HG03159 (cell line): ENCODE data around the gene FBN3.
"Not testable (repeated sequence)": the region's sequence is repeated elsewhere in the genome, so short reads cannot be mapped to it uniquely, and the experiment has no call there.

Experiments
- ATAC-seq: cut with Tn5 transposase; IDR thresholded peaks from one replicate; pipeline ENCODE4 v1.9.1; 2021; ENCODE audit warnings: mild to moderate bottlenecking, moderate library complexity; ENCODE audit not compliant: unreplicated experiment

Gene FBN3

GRCh38 chr19:8149261-8150094, at the start of gene FBN3:
FBN3 (minus strand) TSS chr19:8149592; CDS start chr19:8147480, 2,112 bp downstream.
- no peak for ATAC-seq

DNA sequence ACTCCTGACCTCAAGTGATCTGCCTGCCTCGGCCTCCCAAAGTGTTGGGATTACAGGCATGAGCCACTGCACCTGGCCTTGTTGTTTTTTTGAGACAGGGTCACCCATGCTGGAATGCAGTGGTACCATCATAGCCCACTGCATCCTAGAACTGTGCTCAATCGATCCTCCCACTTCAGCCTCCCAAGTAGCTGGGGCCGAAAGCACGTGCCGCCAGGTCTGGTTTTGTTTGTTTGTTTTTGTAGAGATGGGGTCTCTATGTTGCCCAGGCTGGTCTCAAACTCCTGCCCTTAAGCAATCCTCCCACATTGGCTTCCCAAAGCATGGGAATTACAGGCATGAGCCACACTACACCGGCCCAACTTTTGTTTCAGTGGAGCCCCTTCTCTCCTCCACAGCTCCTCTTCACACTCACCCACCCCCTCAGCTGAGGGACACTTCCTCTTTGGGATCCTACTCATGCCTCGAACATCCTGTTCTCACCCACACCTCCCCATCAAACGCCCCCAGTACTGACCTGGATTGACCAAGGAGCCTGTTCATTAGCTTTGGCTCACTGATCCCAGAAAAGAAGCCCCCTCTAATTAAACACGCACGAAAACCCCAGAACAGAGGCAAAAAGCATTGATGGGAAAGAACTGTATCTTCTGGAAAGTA, 47.0 kb upstream of the FBN3 start:
- ATAC-seq, result no peak

GRCh38 chr19:8194528-8195267, 45.3 kb upstream of the FBN3 start:
- ATAC-seq, result no peak

DNA sequence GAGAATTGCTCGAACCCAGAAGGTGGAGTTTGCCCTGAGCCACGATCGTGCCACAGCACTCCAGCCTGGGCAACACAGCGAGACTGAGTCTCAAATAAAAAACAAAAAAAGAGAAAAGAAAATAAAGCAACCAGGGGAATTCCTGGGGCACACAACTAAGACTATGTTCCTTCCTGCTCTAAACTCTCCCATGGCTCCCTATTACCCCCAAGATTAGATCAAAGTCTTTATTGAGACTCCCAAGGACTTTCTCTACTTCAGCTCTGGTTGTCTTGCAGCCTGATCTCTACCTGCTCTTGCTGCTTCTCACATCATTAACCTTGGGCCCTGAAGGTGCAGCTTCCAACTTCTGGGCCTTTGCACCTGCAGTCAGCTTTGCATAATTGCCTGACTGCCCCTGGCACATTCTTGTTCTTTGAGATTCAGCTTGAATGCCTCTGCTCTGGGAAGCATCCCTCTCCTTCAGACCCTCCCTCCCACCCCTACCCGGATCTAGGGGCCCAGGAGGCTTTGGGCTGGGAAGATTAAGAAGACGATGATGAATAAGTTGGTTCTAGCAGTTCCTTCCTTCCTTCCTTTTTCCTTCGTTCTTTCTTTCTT, 42.9 kb upstream of the FBN3 start:
- ATAC-seq, result no peak

- ATAC-seq, result no peak
Measured at GRCh38 chr19:8185343-8186068, 36.1 kb upstream of the FBN3 start.

GRCh38 chr19:8184274-8184673, 34.9 kb upstream of the FBN3 start:
- no peak for ATAC-seq

- ATAC-seq, result no peak
Measured at GRCh38 chr19:8180018-8180417, 30.6 kb upstream of the FBN3 start.

DNA sequence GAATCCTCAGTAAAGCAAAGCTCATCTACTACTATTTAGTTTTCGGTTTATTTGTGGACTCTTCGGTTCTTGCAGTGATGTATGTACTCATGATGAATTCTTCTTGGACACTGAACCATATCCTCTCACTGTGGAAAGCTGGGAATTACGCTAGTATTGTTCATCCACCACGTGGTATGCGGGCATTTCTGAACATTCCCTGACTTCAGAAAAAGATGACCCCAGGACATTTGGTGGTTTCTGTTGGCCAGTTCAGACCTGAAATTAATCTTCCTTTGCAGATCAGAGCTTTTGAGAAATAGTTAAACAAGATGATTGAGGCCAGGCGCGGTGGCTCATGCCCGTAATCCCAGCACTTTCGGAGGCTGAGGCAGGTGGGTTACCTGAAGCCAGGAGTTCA, 25.3 kb upstream of the FBN3 start:
- ATAC-seq, result no peak

- no peak for ATAC-seq
Measured at GRCh38 chr19:8168537-8168936, 19.1 kb upstream of the FBN3 start.

- no peak for ATAC-seq
Measured at GRCh38 chr19:8167985-8168384, 18.6 kb upstream of the FBN3 start.

- no peak for ATAC-seq
Measured at GRCh38 chr19:8163759-8164158, 14.4 kb upstream of the FBN3 start.

DNA sequence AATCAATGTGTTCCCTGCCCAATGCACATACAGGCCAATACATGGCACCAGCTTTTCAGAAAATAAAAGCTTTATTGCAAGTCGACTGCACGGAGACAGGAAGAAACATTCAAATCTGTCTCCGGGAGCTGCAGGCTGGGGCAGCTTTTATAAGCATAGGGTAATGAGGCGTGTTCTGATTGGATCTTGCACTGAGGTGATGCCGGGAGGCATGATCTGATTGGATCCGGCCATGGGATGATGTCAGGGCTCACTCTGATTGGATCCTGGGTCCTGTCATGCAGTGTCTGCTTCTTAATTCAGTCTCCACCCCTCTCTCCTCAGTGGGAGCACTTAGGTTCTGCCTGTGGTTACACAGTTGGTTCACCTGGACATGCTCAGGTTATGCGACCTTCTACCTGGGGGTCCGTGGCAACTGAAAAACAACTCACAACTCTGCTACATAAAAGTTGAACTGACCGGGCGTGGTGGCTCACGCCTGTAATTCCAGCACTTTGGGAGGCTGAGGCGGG, 11.8 kb upstream of the FBN3 start:
- ATAC-seq, result no peak

GRCh38 chr19:8159322-8159721, 9.9 kb upstream of the FBN3 start:
- ATAC-seq, result not testable (repeated sequence)

- no peak for ATAC-seq
Measured at GRCh38 chr19:8158411-8159074, 9.2 kb upstream of the FBN3 start.

DNA sequence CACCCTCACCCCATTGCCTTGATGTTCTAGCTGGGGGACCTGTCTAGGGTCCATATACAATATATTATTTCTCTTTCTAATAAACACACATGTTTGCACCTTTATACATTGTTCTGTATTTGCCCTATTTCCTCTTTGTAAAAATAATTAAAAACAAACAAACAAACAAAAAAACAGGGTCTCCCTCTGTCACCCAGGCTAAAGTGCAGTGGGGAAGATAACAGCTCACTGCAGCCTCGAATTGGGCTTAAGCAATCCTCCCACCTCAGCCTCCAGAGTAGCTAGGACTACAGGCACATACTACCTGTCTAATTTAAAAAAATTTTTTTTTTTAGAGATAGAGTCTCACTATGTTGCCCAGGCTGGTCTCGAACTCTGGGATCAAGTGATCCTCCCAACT, 5.9 kb upstream of the FBN3 start:
- ATAC-seq, result no peak

DNA sequence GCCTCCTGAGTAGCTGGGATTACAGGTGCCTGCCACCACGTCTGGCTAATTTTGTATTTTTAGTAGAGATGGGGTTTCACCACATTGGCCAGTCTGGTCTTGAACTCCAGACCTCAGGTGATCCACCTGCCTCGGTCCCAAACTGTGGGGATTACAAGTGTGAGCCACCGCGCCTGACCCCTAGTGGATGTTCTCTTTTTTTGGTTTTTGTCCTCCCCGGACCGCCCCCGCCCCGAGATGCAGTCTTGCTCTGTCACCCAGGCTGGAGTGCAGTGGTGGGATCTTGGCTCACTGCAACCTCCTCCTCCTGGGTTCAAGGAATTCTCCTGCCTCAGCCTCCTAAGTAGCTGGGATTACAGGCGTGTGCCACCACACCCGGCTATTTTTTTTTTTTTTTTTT, 4.6 kb upstream of the FBN3 start:
- ATAC-seq, result not testable (repeated sequence)

- ATAC-seq, result no peak
Measured at GRCh38 chr19:8151767-8152035, 2.3 kb upstream of the FBN3 start.

- ATAC-seq, result no peak
Measured at GRCh38 chr19:8150998-8151766, 1.8 kb upstream of the FBN3 start.

DNA sequence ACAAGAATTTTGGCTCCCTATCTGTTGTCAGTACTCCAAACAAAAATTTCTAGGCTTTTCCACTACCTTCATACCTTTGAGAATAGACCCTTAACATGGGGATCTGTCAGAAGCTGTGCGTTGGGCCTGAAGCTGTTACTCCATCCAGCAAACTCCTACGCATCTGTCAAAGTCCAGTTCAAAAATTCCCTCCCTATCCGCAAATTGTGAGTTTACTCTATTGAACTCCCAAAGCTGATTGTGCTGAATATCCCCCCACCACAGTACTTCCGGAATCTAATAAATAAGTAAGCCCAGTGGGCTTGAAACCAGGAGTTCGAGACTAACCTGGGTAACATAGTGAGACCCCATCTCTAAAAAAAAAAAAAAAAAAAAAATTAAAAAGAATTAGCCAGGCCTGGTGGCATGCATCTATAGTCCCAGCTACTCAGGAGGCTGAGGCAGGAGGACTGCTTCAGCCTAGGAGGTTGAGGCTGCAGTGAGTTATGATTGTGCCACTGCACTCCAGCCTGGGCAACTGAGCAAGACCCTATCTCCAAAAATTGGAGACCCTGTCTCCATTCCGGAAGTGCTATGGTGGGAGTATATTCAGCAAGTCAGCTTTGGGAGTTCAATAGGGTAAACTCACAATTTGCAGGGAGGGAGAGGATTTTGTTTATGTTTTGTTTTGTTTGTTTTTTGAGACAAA, 930 bp upstream of the FBN3 start:
- no peak for ATAC-seq
